Glutamatergic neuron (in vitro differentiated cells): Measurements from ENCODE around the gene RNF5. TPM values are rescaled to one million over a fixed set of nuclear protein-coding genes. Genes with fewer than 3 reads are reported as not detected.

Source experiments
- DNase-seq: peaks from one replicate; pipeline ENCODE4 v3.0.0; 2022
- H3K27ac Mint-ChIP-seq: one replicate; pipeline ENCODE4 v1.8.0; 2020; ENCODE audit warnings: mild to moderate bottlenecking, mixed read lengths, inconsistent platforms; ENCODE audit not compliant: unreplicated experiment
- H3K27me3 Mint-ChIP-seq: one replicate; pipeline ENCODE4 v1.8.0; 2020; ENCODE audit warnings: mild to moderate bottlenecking, moderate library complexity, mixed read lengths, inconsistent platforms; ENCODE audit not compliant: unreplicated experiment
- H3K36me3 Mint-ChIP-seq: one replicate; pipeline ENCODE4 v1.8.0; 2020; ENCODE audit warnings: mild to moderate bottlenecking, mixed read lengths, inconsistent platforms; ENCODE audit not compliant: unreplicated experiment
- H3K4me1 Mint-ChIP-seq: one replicate; pipeline ENCODE4 v1.8.0; 2020; ENCODE audit warnings: mild to moderate bottlenecking, low read depth, mixed read lengths, inconsistent platforms; ENCODE audit not compliant: unreplicated experiment
- H3K4me3 Mint-ChIP-seq: one replicate; pipeline ENCODE4 v1.8.0; 2020; ENCODE audit warnings: mild to moderate bottlenecking, mixed read lengths, inconsistent platforms; ENCODE audit not compliant: unreplicated experiment
- H3K9me3 Mint-ChIP-seq: one replicate; pipeline ENCODE4 v1.8.0; 2020; ENCODE audit warnings: mild to moderate bottlenecking, moderate library complexity, mixed read lengths, inconsistent platforms; ENCODE audit not compliant: unreplicated experiment
- CTCF ChIP-seq: fragments of 200-600 bp; sonication (generic); IDR thresholded peaks from one replicate; pipeline ENCODE4 v1.5.0; 2021; ENCODE audit not compliant: partially characterized antibody, unreplicated experiment
- total RNA-seq: library from RNA; stranded (reverse); fragmentation: NEBNext Ultra II Directional; extraction: Animal tissue kit (Norgen Biotek cat#: 25700); gene quantifications from one replicate; pipeline ENCODE4 v1.2.1, GENCODE V29; 2021; ENCODE audit not compliant: unreplicated experiment

Gene RNF5
- total RNA-seq, 1 donor from 2014 or later, result 103 TPM

GRCh38 chr6:32214126-32214525, 35.9 kb downstream of the RNF5 start:
- no peak for DNase-seq
- peaks cover 3% of the 10 kb centered on the region for H3K36me3 Mint-ChIP-seq
- TF ChIP-seq CTCF, result no peak
- no peak overlapping the region for H3K27ac Mint-ChIP-seq
- H3K4me1 Mint-ChIP-seq, result no peaks in the 10 kb centered on the region
- peaks cover 2% of the 10 kb centered on the region for H3K9me3 Mint-ChIP-seq
- H3K27me3 Mint-ChIP-seq, result peaks cover 8% of the 10 kb centered on the region
- no peak overlapping the region for H3K4me3 Mint-ChIP-seq

GRCh38 chr6:32215617-32216016, 37.4 kb downstream of the RNF5 start:
- Mint-ChIP-seq H3K27me3 (peaks cover 7% of the 10 kb centered on the region), H3K4me1 (no peaks in the 10 kb centered on the region), H3K36me3 (peaks cover 3% of the 10 kb centered on the region), H3K4me3 (no peak overlapping the region), H3K9me3 (peaks cover 2% of the 10 kb centered on the region), H3K27ac (no peak overlapping the region)
- DNase-seq, result no peak
- no peak for TF ChIP-seq CTCF

- H3K27me3 Mint-ChIP-seq, result peaks cover 5% of the 10 kb centered on the region
- H3K4me3 Mint-ChIP-seq, result no peak overlapping the region
- H3K27ac Mint-ChIP-seq, result no peak overlapping the region
- peaks cover 3% of the 10 kb centered on the region for H3K36me3 Mint-ChIP-seq
- peaks cover 2% of the 10 kb centered on the region for H3K9me3 Mint-ChIP-seq
- TF ChIP-seq CTCF, result no peak
- no peaks in the 10 kb centered on the region for H3K4me1 Mint-ChIP-seq
- DNase-seq, result no peak
Observed at GRCh38 chr6:32216285-32216684, 38.1 kb downstream of the RNF5 start.

- Mint-ChIP-seq H3K9me3 (peaks cover 2% of the 10 kb centered on the region), H3K27ac (no peak overlapping the region), H3K27me3 (peaks cover 5% of the 10 kb centered on the region), H3K4me1 (no peaks in the 10 kb centered on the region), H3K36me3 (peaks cover 3% of the 10 kb centered on the region), H3K4me3 (no peak overlapping the region)
- TF ChIP-seq CTCF, result no peak
- DNase-seq, result no peak
Observed at GRCh38 chr6:32216998-32217397, 38.8 kb downstream of the RNF5 start.

GRCh38 chr6:32218167-32218566, 40.0 kb downstream of the RNF5 start:
- peaks cover 3% of the 10 kb centered on the region for H3K36me3 Mint-ChIP-seq
- no peak overlapping the region for H3K4me3 Mint-ChIP-seq
- H3K4me1 Mint-ChIP-seq, result no peaks in the 10 kb centered on the region
- no peak for DNase-seq
- TF ChIP-seq CTCF, result no peak
- H3K27ac Mint-ChIP-seq, result no peak overlapping the region
- H3K27me3 Mint-ChIP-seq, result peaks cover 4% of the 10 kb centered on the region
- peaks cover 2% of the 10 kb centered on the region for H3K9me3 Mint-ChIP-seq
